Measurements from ENCODE around the gene DKC1. TPM values are rescaled to one million over a fixed set of nuclear protein-coding genes. Genes with fewer than 3 reads are reported as not detected.
A peak's percentile ranks its signal among the peaks of the same experiment; 100 is the strongest.

DKC1 gene
- total RNA-seq, 1 experiment from 2014 or later: 160 TPM

DNA sequence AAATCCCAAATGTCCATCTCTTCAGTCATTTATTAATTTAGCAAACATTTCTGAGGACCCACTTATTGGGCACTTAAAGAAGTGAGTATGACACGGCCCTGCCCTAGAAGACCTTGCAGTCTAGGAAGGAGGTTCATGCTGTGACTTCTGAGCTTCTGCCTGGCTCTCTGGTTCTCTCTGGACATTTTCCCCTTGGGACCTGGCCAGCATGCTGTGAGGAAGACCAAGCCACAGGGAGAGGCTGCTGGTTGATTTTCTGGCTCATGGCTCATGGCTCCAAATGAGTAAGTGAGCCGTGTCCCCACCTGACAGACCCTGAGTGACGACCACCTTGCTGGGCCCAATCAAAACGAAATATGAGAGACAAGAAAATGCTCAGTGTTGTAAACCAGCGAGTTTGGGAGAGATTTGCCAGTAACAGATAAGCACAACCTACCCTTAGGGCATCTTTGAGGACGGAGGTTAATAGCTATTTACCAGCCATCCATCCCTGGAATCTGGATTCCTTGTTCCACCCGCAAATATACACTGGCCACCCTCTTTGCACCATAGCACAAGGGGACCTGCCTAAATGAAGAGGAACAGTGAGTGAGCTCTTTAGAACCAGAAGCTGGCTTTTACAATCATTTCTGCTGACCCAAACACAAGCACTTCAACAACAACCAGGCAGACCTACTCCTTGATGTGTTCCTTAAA lies 41.7 kb downstream of the DKC1 start:
- Histone ChIP-seq H2AK5ac (ENCODE audit: insufficient read length, low read length) (no peak overlapping the region), H3K14ac (ENCODE audit: insufficient read depth, low read length) (no peak overlapping the region), H3K27me3 (ENCODE audit: insufficient read depth, low read length) (peaks cover 5% of the 10 kb centered on the region; the same call in 1 of the 2 replicates), H4K20me1 (ENCODE audit: control insufficient read depth, insufficient read depth, insufficient read length) (no peaks in the 10 kb centered on the region), H3K9me3 (ENCODE audit: control insufficient read depth, low read depth, low read length) (peaks cover 29% of the 10 kb centered on the region), H3K79me2 (ENCODE audit: insufficient read depth, low read length) (no peaks in the 10 kb centered on the region), H2BK15ac (ENCODE audit: low read depth, low read length) (no peak overlapping the region), H2BK120ac (ENCODE audit: low read depth, low read length, poor library complexity, severe bottlenecking) (no peak overlapping the region), H2BK20ac (ENCODE audit: low read depth, low read length, poor library complexity, severe bottlenecking) (no peak overlapping the region), H2BK12ac (ENCODE audit: insufficient read length, low read depth, low read length) (no peak overlapping the region), H3K23ac (ENCODE audit: insufficient read length, low read depth, low read length) (no peak overlapping the region), H2BK5ac (ENCODE audit: insufficient read length, low read length) (no peak overlapping the region), H3K18ac (ENCODE audit: insufficient read length, low read depth, low read length) (no peak overlapping the region), H3K79me1 (ENCODE audit: insufficient read depth, low read depth, low read length, poor library complexity, severe bottlenecking) (no peaks in the 10 kb centered on the region), H2AFZ (ENCODE audit: low read length) (no peak overlapping the region), H4K8ac (replicated peaks; ENCODE audit: insufficient read length, low read depth, low read length) (no peak overlapping the region), H3T11ph (ENCODE audit: low read length) (no peak overlapping the region), H3K9ac (ENCODE audit: extremely low read depth, insufficient read length, low read length) (peak overlapping the region; percentile 70), H3K23me2 (ENCODE audit: insufficient read length, low read depth, low read length, poor library complexity, severe bottlenecking) (peaks cover 5% of the 10 kb centered on the region), H3K27ac (ENCODE audit: insufficient read length, low read depth, low read length) (no peak overlapping the region), H3K4ac (ENCODE audit: low read depth, low read length) (no peak overlapping the region), H4K91ac (ENCODE audit: insufficient read length, low read depth, low read length) (no peak overlapping the region), H3K4me1 (ENCODE audit: insufficient read depth, low read length) (peaks cover 3% of the 10 kb centered on the region; the same call in 1 of the 2 replicates), H3K56ac (ENCODE audit: insufficient read length, low read depth, low read length) (no peak overlapping the region), H3K4me2 (ENCODE audit: insufficient read depth, insufficient read length, low read length) (peak overlapping the region; percentile 38), H4K5ac (ENCODE audit: insufficient read length, low read depth, low read length) (no peak overlapping the region)
- DNase-seq: no peak
- peaks cover 5 to 16% (median 15%) of the 10 kb centered on the region in 3 experiments; a peak in 6 of 7 replicates for H3K36me3 Mint-ChIP-seq (ENCODE audit: insufficient read depth in 1 of 3, low read depth in 3 of 3)
- no CpG with 5 or more reads among the region's 7 CpGs for WGBS (ENCODE audit: extremely low coverage, insufficient read length, low lambda C conversion rate)
- peaks cover 15 to 30% of the 10 kb centered on the region in 2 experiments for H3K4me1 Mint-ChIP-seq
- peaks cover 29% of the 10 kb centered on the region for H3K27me3 Mint-ChIP-seq (ENCODE audit: low read depth)
- peaks cover 78 to 79% of the 10 kb centered on the region in 2 experiments for H3K9me3 Mint-ChIP-seq
- H3K27ac Mint-ChIP-seq: no peak overlapping the region
- H3K4me3 Mint-ChIP-seq: peak overlapping the region; percentile 68 to 79
- TF ChIP-seq, protein P1, sequence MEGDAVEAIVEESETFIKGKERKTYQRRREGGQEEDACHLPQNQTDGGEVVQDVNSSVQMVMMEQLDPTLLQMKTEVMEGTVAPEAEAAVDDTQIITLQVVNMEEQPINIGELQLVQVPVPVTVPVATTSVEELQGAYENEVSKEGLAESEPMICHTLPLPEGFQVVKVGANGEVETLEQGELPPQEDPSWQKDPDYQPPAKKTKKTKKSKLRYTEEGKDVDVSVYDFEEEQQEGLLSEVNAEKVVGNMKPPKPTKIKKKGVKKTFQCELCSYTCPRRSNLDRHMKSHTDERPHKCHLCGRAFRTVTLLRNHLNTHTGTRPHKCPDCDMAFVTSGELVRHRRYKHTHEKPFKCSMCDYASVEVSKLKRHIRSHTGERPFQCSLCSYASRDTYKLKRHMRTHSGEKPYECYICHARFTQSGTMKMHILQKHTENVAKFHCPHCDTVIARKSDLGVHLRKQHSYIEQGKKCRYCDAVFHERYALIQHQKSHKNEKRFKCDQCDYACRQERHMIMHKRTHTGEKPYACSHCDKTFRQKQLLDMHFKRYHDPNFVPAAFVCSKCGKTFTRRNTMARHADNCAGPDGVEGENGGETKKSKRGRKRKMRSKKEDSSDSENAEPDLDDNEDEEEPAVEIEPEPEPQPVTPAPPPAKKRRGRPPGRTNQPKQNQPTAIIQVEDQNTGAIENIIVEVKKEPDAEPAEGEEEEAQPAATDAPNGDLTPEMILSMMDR (conservative IDR thresholded peaks at IDR 0.05): no peak

Data from H9 (cell line).